A549 (cell line): ENCODE measurements around the gene MYCT1. TPM values are rescaled to one million over a fixed set of nuclear protein-coding genes. Genes with fewer than 3 reads are reported as not detected.

Experiments
- ATAC-seq, 2 experiments: fragments of 200-7000 bp in 1 of 2; fragments of >200 bp in 1 of 2; cut with Nextera tagmentation in 1 of 2; cut with Tn5 transposase in 1 of 2; 3 replicates each; pipeline versions ENCODE4 v1.8.0 to v1.9.1; 2018 to 2020; ENCODE audit warnings: mild to moderate bottlenecking in 1 of 2, moderate library complexity in 1 of 2
- CTCF ChIA-PET: fragments of 300-600 bp; sonication (Branson Sonifier 250); formaldehyde crosslinking; extraction: SDS; loops from one replicate; lab custom pipeline; 2021; ENCODE audit warnings: antibody characterized with exemption, inconsistent platforms; lab: Yijun Ruan, JAX
- POLR2A ChIA-PET: fragments of 350-600 bp; formaldehyde crosslinking; extraction: SDS; loops from one replicate; lab custom pipeline; 2021; ENCODE audit warnings: antibody characterized with exemption, inconsistent platforms; lab: Yijun Ruan, JAX
- DNase-seq, 2 experiments: peaks; one replicate each; pipeline versions ENCODE4 v3.0.0 to v3.0.0-alpha.2; 2011 to 2016; ENCODE audit warnings: low read depth in 1 of 2, low spot score in 1 of 2
- FAIRE-seq: peaks from 2 replicates; lab custom pipeline; 2011; peaks lifted over from hg19 to GRCh38; lab: Jason Lieb, UNC
- H3K27ac ChIP-seq, 2 experiments: fragments of >200 bp; sonication (Bioruptor Twin); formaldehyde crosslinking; 3 replicates each; pipeline ENCODE4 v1.5.1; 2016 to 2017
- H3K4me1 ChIP-seq: fragments of >200 bp; sonication (Bioruptor Twin); formaldehyde crosslinking; 3 replicates; pipeline ENCODE4 v1.6.1; 2016
- H3K4me2 ChIP-seq: fragments of >200 bp; sonication (Bioruptor Twin); formaldehyde crosslinking; 3 replicates; pipeline ENCODE4 v1.6.1; 2016
- H3K4me3 ChIP-seq: fragments of >200 bp; sonication (Bioruptor Twin); formaldehyde crosslinking; 3 replicates; pipeline ENCODE4 v1.5.1; 2016
- H3K9me3 ChIP-seq: fragments of >200 bp; sonication (Bioruptor Twin); formaldehyde crosslinking; 3 replicates; pipeline ENCODE4 v1.6.1; 2016
- CBX2 ChIP-seq: fragments of 200-600 bp; sonication (generic); IDR thresholded peaks from 2 replicates; pipeline ENCODE4 v1.6.1; 2016; ENCODE audit warnings: low read depth, mild to moderate bottlenecking, borderline replicate concordance
- CBX8 ChIP-seq: fragments of 200-600 bp; sonication (generic); IDR thresholded peaks from 2 replicates; pipeline ENCODE4 v1.6.1; 2016
- CEBPB ChIP-seq, 2 experiments: fragments of >200 bp in 1 of 2; sonication (Bioruptor Twin) in 1 of 2; formaldehyde crosslinking in 1 of 2; IDR thresholded peaks; 2 replicates each; pipeline ENCODE4 v1.6.1; 2012 to 2016
- EHMT2 ChIP-seq: fragments of 200-600 bp; sonication (generic); IDR thresholded peaks from 2 replicates; pipeline ENCODE4 v1.6.1; 2016; ENCODE audit warnings: antibody characterized with exemption, low read depth, mild to moderate bottlenecking, moderate library complexity
- ESRRA ChIP-seq: fragments of 150-350 bp; IDR thresholded peaks from 2 replicates; pipeline ENCODE4 v1.6.1; 2014; ENCODE audit warnings: mild to moderate bottlenecking, low read length, borderline replicate concordance
- FOSB ChIP-seq: fragments of 250-450 bp; sonication (Bioruptor Pico); IDR thresholded peaks from 2 replicates; pipeline ENCODE4 v1.5.0; 2020; ENCODE audit warnings: mild to moderate bottlenecking, moderate library complexity
- HDAC2 ChIP-seq: fragments of 200-600 bp; sonication (generic); IDR thresholded peaks from 2 replicates; pipeline ENCODE4 v1.6.1; 2016
- HOXA7 ChIP-seq: fragments of 250-450 bp; sonication (Bioruptor Pico); IDR thresholded peaks from 2 replicates; pipeline ENCODE4 v1.5.0; 2020; ENCODE audit warnings: mild to moderate bottlenecking, moderate library complexity
- JUNB ChIP-seq: fragments of >200 bp; sonication (Bioruptor Twin); formaldehyde crosslinking; IDR thresholded peaks from 2 replicates; pipeline ENCODE4 v1.6.1; 2016
- KDM1A ChIP-seq: fragments of 200-600 bp; sonication (generic); IDR thresholded peaks from 2 replicates; pipeline ENCODE4 v1.6.1; 2016; ENCODE audit warnings: low read depth, mild to moderate bottlenecking
- MYC ChIP-seq: IDR thresholded peaks from 2 replicates; pipeline ENCODE4 v1.6.1; 2012; ENCODE audit warnings: mild to moderate bottlenecking, inconsistent platforms, low read length, improper control_type of control experiment, borderline replicate concordance
- NPAS2 ChIP-seq: fragments of 250-450 bp; sonication (Bioruptor Pico); IDR thresholded peaks from 2 replicates; pipeline ENCODE4 v1.8.0; 2022; ENCODE audit warnings: mild to moderate bottlenecking, moderate library complexity, borderline replicate concordance
- NR3C1 ChIP-seq: fragments of >200 bp; sonication (Bioruptor Twin); formaldehyde crosslinking; IDR thresholded peaks from 3 replicates; pipeline ENCODE4 v1.6.1; 2017
- POLR2A ChIP-seq: IDR thresholded peaks from 2 replicates; pipeline ENCODE4 v1.6.1; 2012; ENCODE audit warnings: mild to moderate bottlenecking, low read length
- RAD21 ChIP-seq, 2 experiments: fragments of >200 bp in 1 of 2; sonication (Bioruptor Twin) in 1 of 2; formaldehyde crosslinking in 1 of 2; IDR thresholded peaks in 1 of 2; conservative IDR thresholded peaks in 1 of 2; 2 replicates in 1 of 2; 3 replicates in 1 of 2; pipeline ENCODE4 v1.6.1; 2012 to 2018; ENCODE audit warnings: inconsistent platforms in 1 of 2
- TP53 ChIP-seq: fragments of 250-450 bp; sonication (Bioruptor Pico); IDR thresholded peaks from 2 replicates; pipeline ENCODE4 v1.5.0; 2021; ENCODE audit warnings: mild to moderate bottlenecking, moderate library complexity
- WGBS: methylation state at CpG from one replicate; pipeline ENCODE4 v1.1.6; 2017; ENCODE audit errors: missing lambda C conversion rate; 5-methylcytosine and 5-hydroxymethylcytosine counted together
- polyA plus RNA-seq, 4 experiments: library from polyadenylated mRNA; depleted of rRNA in 3 of 4; stranded (reverse); fragments of >200 nt; fragmentation: RNase III in 1 of 4; extraction: RNeasy Plus Mini Kit Qiagen cat#74134 plus additional on column Dnase treatment in 1 of 4; gene quantifications; 2 replicates in 3 of 4; 3 replicates in 1 of 4; pipeline ENCODE4 v1.2.3, GENCODE V29; 2011 to 2017
- TF ChIP-seq, protein P1 (sequence below): IDR thresholded peaks from 2 replicates; pipeline ENCODE4 v1.6.1; 2012; ENCODE audit warnings: low read depth, borderline replicate concordance
- TF ChIP-seq, protein P2 (sequence below): fragments of >200 bp; sonication (Bioruptor Twin); formaldehyde crosslinking; IDR thresholded peaks from 3 replicates; pipeline ENCODE4 v1.5.1; 2016

Gene MYCT1
- polyA plus RNA-seq, 2 of the 4 experiments (the other 2 are of a cell fraction): 0.04 TPM; not detected in 1

DNA sequence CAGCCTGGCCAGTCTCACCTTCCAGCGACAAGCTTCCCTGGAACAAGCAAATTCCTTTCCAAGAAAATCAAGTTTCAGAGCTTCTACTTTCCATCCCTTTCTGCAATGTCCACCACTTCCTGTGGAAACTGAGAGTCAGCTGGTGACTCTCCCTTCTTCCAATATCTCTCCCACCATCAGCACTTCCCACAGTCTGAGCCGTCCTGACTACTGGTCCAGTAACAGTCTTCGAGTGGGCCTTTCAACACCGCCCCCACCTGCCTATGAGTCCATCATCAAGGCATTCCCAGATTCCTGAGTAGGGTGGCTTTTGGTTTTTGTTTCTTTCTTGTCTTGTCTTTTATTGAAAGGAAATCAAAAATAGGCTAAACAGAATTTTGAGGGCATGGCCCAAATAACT, 24.3 kb downstream of the MYCT1 start:
- FAIRE-seq (no peak), ATAC-seq (no peak), DNase-seq (no peak)
- Histone ChIP-seq H3K4me3 (no peak overlapping the region), H3K4me1 (0 out of 3 replicates have a peak, but pooled peaks cover 7% of the 10 kb centered on the region), H3K4me2 (no peak overlapping the region), H3K27ac (no peak overlapping the region)
- POLR2A ChIA-PET: no interaction called here
- TF ChIP-seq NPAS2 (CRISPR knock-in tag) (no peak), EHMT2 (no peak)
- TF ChIP-seq, all 56 proteins: peak for 0
- no peaks in the 10 kb centered on the region for H3K9me3 ChIP-seq
- 71% methylated on average over 4 of the region's 4 CpGs for WGBS
- CTCF ChIA-PET: interaction anchor here (1.1 kb wide), 1 partner anchor 226 kb away, joined by 5 read pairs; no protein-coding TSS in a partner anchor

DNA sequence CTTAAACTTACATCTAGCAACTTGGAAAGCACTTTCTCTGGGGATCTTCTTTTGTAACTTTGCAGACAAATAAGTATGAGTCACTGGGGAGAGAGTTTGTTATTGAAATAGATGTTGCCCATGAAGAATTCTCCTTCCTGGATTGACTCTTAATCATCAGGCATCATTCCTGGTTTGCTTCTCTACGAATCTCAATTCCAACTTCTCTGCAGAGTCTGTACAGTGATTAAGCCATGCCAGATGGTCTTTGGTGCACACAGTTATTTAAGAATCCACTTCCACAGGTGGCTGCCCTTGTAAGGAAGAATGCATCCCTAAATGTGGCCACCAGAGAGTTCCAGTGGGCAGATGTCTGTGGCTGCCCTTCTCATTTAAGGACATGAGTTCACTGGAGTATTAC, 25.7 kb downstream of the MYCT1 start:
- ATAC-seq: 0 out of 6 replicates have a peak, but pooled peaks of 1 of the 2 experiments have one; percentile 54
- TF ChIP-seq JUNB (0 out of 2 replicates have a peak, but pooled peaks have one; percentile 17), RAD21 (conservative IDR thresholded peaks at IDR 0.05 in 1 of 2, IDR thresholded peaks at IDR 0.05 in 1 of 2) (no peak)
- H3K9me3 ChIP-seq: no peaks in the 10 kb centered on the region
- 0% methylated on average over 1 of the region's 1 CpG for WGBS
- no peak for FAIRE-seq
- ChIA-PET POLR2A (no interaction called here), CTCF (no interaction called here)
- DNase-seq: peak in 1 of 2 experiments; percentile 7
- H3K4me1 ChIP-seq: 0 out of 3 replicates have a peak, but pooled peaks cover 7% of the 10 kb centered on the region
- peak overlapping the region; percentile 32; the same call in 2 of the 3 replicates for H3K4me2 ChIP-seq
- H3K4me3 ChIP-seq: no peak overlapping the region
- no peak overlapping the region; a peak in 1 of 6 replicates for H3K27ac ChIP-seq

DNA sequence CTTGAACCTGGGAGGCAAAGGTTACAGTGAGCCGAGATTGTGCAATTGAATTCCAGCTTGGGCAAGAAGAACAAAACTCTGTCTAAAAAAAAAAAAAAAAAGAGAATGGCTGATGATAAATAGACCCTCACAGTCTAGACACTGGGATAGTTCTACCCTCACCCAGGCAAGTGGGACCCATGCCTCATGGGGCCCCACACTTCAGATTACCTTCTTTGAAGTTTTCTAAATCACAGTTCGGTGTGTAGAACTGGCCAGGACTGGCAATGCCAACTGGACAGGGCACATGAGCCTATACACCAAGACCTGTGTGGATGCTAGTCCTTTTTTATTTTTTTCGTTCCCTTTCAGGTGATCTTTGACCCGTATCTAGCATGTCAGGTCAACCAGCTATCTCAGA, 28.6 kb downstream of the MYCT1 start:
- WGBS: 65% methylated on average over 4 of the region's 4 CpGs
- DNase-seq (no peak), FAIRE-seq (no peak), ATAC-seq (no peak)
- no peak overlapping the region for H3K4me3 ChIP-seq
- no peak overlapping the region for H3K27ac ChIP-seq
- 0 out of 3 replicates have a peak, but pooled peaks cover 7% of the 10 kb centered on the region for H3K4me1 ChIP-seq
- TF ChIP-seq NPAS2 (CRISPR knock-in tag) (no peak), ESRRA (no peak), CBX2 (no peak), HDAC2 (no peak), NR3C1 (no peak), FOSB (no peak), EHMT2 (no peak), HOXA7 (CRISPR knock-in tag) (no peak), POLR2A (no peak), CBX8 (no peak), CEBPB (IDR thresholded peaks at IDR 0.05) (no peak), JUNB (no peak), KDM1A (no peak), MYC (no peak)
- TF ChIP-seq, protein P1, sequence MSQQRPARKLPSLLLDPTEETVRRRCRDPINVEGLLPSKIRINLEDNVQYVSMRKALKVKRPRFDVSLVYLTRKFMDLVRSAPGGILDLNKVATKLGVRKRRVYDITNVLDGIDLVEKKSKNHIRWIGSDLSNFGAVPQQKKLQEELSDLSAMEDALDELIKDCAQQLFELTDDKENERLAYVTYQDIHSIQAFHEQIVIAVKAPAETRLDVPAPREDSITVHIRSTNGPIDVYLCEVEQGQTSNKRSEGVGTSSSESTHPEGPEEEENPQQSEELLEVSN: no peak
- TF ChIP-seq, protein P2, sequence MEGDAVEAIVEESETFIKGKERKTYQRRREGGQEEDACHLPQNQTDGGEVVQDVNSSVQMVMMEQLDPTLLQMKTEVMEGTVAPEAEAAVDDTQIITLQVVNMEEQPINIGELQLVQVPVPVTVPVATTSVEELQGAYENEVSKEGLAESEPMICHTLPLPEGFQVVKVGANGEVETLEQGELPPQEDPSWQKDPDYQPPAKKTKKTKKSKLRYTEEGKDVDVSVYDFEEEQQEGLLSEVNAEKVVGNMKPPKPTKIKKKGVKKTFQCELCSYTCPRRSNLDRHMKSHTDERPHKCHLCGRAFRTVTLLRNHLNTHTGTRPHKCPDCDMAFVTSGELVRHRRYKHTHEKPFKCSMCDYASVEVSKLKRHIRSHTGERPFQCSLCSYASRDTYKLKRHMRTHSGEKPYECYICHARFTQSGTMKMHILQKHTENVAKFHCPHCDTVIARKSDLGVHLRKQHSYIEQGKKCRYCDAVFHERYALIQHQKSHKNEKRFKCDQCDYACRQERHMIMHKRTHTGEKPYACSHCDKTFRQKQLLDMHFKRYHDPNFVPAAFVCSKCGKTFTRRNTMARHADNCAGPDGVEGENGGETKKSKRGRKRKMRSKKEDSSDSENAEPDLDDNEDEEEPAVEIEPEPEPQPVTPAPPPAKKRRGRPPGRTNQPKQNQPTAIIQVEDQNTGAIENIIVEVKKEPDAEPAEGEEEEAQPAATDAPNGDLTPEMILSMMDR: no peak
- CTCF ChIA-PET: no interaction called here
- H3K4me2 ChIP-seq: no peak overlapping the region
- POLR2A ChIA-PET: no interaction called here
- no peaks in the 10 kb centered on the region for H3K9me3 ChIP-seq

DNA sequence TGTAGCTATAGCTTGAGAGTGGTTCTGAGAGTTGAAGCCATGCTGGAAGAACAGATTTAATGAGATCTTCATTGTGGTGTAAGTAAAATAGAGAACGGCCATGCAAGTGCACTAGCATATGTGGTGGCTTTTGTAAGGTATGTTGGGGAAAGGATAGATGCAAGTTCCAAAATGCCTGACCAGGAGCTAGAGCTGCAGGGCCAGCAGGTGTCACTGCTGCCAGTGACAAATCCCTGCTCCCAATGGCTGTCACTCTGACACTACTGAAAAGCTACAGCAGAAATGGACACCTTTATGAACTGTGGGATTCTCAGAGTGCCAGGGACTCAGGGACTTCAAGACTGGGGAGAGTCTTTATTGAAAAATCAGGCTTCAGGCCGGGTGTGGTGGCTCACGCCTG, 29.8 kb downstream of the MYCT1 start:
- FAIRE-seq (no peak), ATAC-seq (peak in 1 of 2 experiments; percentile 56; a peak in 2 of 6 replicates), DNase-seq (no peak)
- ChIA-PET POLR2A (interaction anchor here (0.7 kb wide), 1 partner anchor 1676 kb away, joined by 3 read pairs; no protein-coding TSS in a partner anchor), CTCF (interaction anchor here (1.8 to 2.1 kb wide), 2 partner anchors 10 to 220 kb away, joined by 4 to 5 read pairs; no protein-coding TSS in a partner anchor)
- H3K27ac ChIP-seq: no peak overlapping the region
- H3K9me3 ChIP-seq: no peaks in the 10 kb centered on the region
- WGBS: 76% methylated on average over 3 of the region's 3 CpGs
- no peak for TF ChIP-seq TP53 (CRISPR knock-in tag)
- TF ChIP-seq, protein P2: no peak
- H3K4me2 ChIP-seq: no peak overlapping the region
- H3K4me3 ChIP-seq: no peak overlapping the region
- H3K4me1 ChIP-seq: 0 out of 3 replicates have a peak, but pooled peaks cover 7% of the 10 kb centered on the region
